C4-2B (cell line): ENCODE results near the gene ATP1B1.

ENCODE experiments used
- H3K27ac ChIP-seq: fragments of 450-650 bp; 2 replicates; pipeline ENCODE4 v1.5.1; 2017
- CTCF ChIP-seq: fragments of 450-650 bp; conservative IDR thresholded peaks from 2 replicates; pipeline ENCODE4 v1.5.1; 2017; ENCODE audit warnings: mild to moderate bottlenecking
- ZFX ChIP-seq: fragments of 450-650 bp; IDR thresholded peaks from 2 replicates; pipeline ENCODE4 v1.6.1; 2017

The ATP1B1 gene

GRCh38 chr1:169103480-169103893 lies 3.0 kb upstream of the ATP1B1 start:
- no peak for TF ChIP-seq CTCF
- no peak for TF ChIP-seq ZFX
- no peak overlapping the region for H3K27ac ChIP-seq

DNA sequence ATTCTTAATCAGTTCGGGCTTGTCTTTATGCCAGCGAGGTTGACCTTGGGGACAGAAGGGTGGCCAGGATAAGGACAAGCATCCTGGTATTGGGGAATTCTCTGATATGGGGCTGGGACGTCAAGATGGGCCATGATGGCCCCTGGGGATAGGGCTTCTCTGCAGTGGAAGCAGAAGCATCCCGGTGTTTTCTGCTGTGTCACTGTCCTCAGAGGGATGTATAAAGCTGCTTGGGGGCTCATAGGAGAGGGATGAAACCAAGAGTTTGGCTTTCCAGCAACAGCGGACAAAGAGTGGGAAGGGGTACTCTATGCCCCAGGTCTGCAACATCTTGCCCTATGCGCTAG lies 1.4 kb upstream of the ATP1B1 start:
- TF ChIP-seq CTCF (no peak), ZFX (no peak)
- peak overlapping the region; percentile 93 for H3K27ac ChIP-seq

DNA sequence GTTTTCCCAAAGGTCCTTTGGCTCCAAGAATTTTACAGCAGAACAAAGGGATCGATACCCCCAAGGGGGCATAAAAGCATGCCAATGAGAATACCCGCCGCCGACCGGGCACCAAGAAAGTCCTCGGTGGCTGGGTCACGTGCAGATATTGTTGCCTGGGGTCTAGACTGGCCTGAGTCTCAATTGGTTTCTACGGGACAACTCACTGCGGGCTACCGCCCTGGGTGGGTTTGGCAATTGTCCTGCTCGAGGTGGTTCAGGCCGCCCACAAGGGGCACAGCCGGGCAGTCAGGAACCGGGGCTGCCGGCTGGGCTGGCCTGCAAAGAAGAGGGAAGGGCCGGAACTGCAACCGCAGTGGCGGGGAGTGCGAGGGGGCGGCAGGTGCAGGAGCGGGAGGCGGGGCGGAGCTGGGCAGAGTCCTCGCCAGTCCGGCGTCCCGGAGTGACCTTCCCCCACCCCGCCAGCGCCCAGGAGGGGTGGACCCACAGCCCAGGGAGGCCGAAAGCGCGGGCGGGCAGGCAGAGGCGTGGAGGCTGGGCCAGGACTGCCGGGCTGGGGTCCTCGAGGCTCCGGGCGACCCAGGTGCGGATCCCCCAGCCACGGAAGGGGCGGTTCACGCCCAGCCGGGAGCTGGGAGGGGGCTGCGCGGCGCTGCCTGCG lies 926 bp upstream of the ATP1B1 start:
- TF ChIP-seq ZFX (no peak), CTCF (no peak)
- peak overlapping the region; percentile 93 for H3K27ac ChIP-seq

DNA sequence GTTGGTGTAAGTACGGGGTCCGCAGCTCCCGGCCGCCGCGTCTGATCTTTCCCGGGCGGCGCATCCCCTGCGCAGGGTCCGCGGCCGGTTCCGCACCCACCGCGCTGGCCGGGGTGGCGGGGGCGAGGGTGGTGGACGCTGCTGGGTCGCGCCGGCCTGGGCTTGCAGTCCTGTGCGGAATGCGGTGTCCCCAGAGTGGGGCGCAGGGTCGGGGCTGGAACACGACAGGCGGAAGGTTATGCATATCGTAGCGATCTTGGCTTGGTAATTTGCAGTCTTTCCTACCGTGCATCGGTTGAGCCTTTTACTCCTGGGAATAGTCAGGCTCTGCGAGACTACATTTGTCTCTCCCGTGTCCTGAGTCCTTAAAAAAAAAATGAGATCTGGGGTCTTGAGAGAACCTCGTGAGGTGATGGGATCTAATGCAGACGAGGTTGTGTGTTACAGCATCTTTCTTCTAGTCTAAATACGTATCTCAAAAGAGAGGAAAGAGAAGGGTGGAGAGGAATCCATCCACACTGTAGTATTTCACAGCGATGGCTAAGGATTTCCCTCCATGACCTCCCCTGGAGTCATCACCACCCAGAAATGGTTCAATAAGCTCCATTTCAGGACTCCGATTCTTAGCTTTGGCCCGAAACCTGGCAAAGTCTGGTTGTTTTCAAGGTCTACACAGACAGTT lies 572 bp downstream of the ATP1B1 start:
- peak overlapping the region; percentile 93 for H3K27ac ChIP-seq
- TF ChIP-seq ZFX (no peak), CTCF (no peak)

GRCh38 chr1:169107603-169108208 lies 1.2 kb downstream of the ATP1B1 start:
- peak overlapping the region; percentile 93 for H3K27ac ChIP-seq
- TF ChIP-seq ZFX (no peak), CTCF (no peak)

DNA sequence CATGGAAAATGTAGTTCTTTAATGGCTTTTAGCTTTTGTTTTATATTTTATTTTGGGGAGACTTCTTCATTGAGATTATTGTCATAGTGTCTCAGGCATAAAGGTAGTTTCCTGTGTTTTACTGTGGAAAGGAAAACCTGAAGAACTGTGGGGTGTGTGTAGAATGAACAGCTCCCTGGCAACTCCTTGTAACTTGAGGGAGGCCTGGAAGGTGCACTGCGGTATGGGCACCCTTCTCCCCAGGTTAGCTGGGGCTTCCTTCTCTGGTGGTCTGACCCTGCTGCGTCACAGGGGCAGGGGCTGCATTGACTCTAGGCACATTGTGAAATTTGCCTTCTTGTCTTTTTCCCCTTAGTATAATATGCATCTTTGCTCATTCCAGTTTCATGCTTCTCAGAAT lies 1.7 kb downstream of the ATP1B1 start:
- peak overlapping the region; percentile 93 for H3K27ac ChIP-seq
- no peak for TF ChIP-seq ZFX
- no peak for TF ChIP-seq CTCF

- TF ChIP-seq ZFX (peak; percentile 19; the same call in 1 of the 2 replicates), CTCF (peak; percentile 86)
- peak overlapping the region; percentile 93 for H3K27ac ChIP-seq
Observed at GRCh38 chr1:169108863-169109560, 2.5 kb downstream of the ATP1B1 start.
